NT2/D1 (cell line): ENCODE data around the gene CSNK1G1.

Source experiments
- YY1 ChIP-seq: IDR thresholded peaks from 2 replicates; pipeline ENCODE4 v1.6.1; 2011; ENCODE audit not compliant: insufficient read length, insufficient read depth
- ZNF274 ChIP-seq: IDR thresholded peaks from 2 replicates; pipeline ENCODE4 v1.6.1; 2011; ENCODE audit warnings: mild to moderate bottlenecking, low read depth, low read length

- TF ChIP-seq ZNF274 (no peak), YY1 (no peak)
Measured at GRCh38 chr15:64361259-64361658, 5.3 kb upstream of the CSNK1G1 start.
